ENCODE data around the gene LOXL3. TPM values are rescaled to one million over a fixed set of nuclear protein-coding genes. Genes with fewer than 3 reads are reported as not detected.

LOXL3 gene
- total RNA-seq, 3 donors from 2014 or later (not counting 1 experiment from before 2014, with no cell fraction given), result 0.43 to 2.0 (median 0.93) TPM

- peak overlapping the region; percentile 2 to 19 for H3K27ac Mint-ChIP-seq
- intact Hi-C loops (cut with micrococcal nuclease), result no loop called here
- Histone ChIP-seq H3K4me3 (ENCODE audit: low read length) (no peak overlapping the region), H3K27ac (ENCODE audit: low read length) (no peak overlapping the region), H3K36me3 (ENCODE audit: control insufficient read depth, insufficient read depth, low read length) (peaks cover 6% of the 10 kb centered on the region), H3K9me3 (ENCODE audit: control insufficient read depth, insufficient read depth, low read length) (no peaks in the 10 kb centered on the region), H3K27me3 (ENCODE audit: control insufficient read depth, insufficient read depth, low read length) (peaks cover 21% of the 10 kb centered on the region), H3K4me1 (ENCODE audit: control insufficient read depth, insufficient read depth, low read length) (peaks cover 38% of the 10 kb centered on the region)
- H3K36me3 Mint-ChIP-seq, result no peaks in the 10 kb centered on the region
- H3K27me3 Mint-ChIP-seq (ENCODE audit: low read depth in 2 of 2), result peaks cover 35 to 41% of the 10 kb centered on the region in 2 donors
- 67% methylated on average over 21 of the region's 21 CpGs for WGBS (ENCODE audit: insufficient coverage)
- no peak for TF ChIP-seq CTCF (IDR thresholded peaks at IDR 0.05)
- H3K4me1 Mint-ChIP-seq, result peaks cover 11 to 36% of the 10 kb centered on the region in 2 donors
- ATAC-seq (no peak), DNase-seq (no peak)
- no peaks in the 10 kb centered on the region for H3K9me3 Mint-ChIP-seq
- peak overlapping the region; percentile 61 for H3K4me3 Mint-ChIP-seq
These were observed 1.5 kb downstream of the LOXL3 start for GRCh38 chr2:74551942-74552913.

GRCh38 chr2:74551530-74551929 lies 2.2 kb downstream of the LOXL3 start:
- no peak for DNase-seq
- Mint-ChIP-seq H3K27ac (no peak overlapping the region), H3K36me3 (no peaks in the 10 kb centered on the region), H3K27me3 (ENCODE audit: low read depth in 2 of 2) (peaks cover 37 to 45% of the 10 kb centered on the region in 2 donors), H3K4me1 (peaks cover 11 to 30% of the 10 kb centered on the region in 2 donors), H3K4me3 (no peak overlapping the region), H3K9me3 (no peaks in the 10 kb centered on the region)
- H3K4me1 ChIP-seq (ENCODE audit: control insufficient read depth, insufficient read depth, low read length), result peaks cover 38% of the 10 kb centered on the region
- H3K4me3 ChIP-seq (ENCODE audit: low read length), result no peak overlapping the region
- H3K27me3 ChIP-seq (ENCODE audit: control insufficient read depth, insufficient read depth, low read length), result peaks cover 23% of the 10 kb centered on the region
- no peak overlapping the region for H3K27ac ChIP-seq (ENCODE audit: low read length)
- no peak for TF ChIP-seq CTCF (IDR thresholded peaks at IDR 0.05)
- H3K36me3 ChIP-seq (ENCODE audit: control insufficient read depth, insufficient read depth, low read length), result peaks cover 3% of the 10 kb centered on the region
- H3K9me3 ChIP-seq (ENCODE audit: control insufficient read depth, insufficient read depth, low read length), result no peaks in the 10 kb centered on the region
- intact Hi-C loops (cut with micrococcal nuclease), result no loop called here
- ATAC-seq, result no peak

GRCh38 chr2:74550231-74550630 lies 3.5 kb downstream of the LOXL3 start:
- DNase-seq, result no peak
- Histone ChIP-seq H3K9me3 (ENCODE audit: control insufficient read depth, insufficient read depth, low read length) (no peaks in the 10 kb centered on the region), H3K4me3 (ENCODE audit: low read length) (no peak overlapping the region), H3K27me3 (ENCODE audit: control insufficient read depth, insufficient read depth, low read length) (peaks cover 23% of the 10 kb centered on the region), H3K36me3 (ENCODE audit: control insufficient read depth, insufficient read depth, low read length) (no peaks in the 10 kb centered on the region), H3K4me1 (ENCODE audit: control insufficient read depth, insufficient read depth, low read length) (peaks cover 27% of the 10 kb centered on the region), H3K27ac (ENCODE audit: low read length) (no peak overlapping the region)
- peaks cover 45% of the 10 kb centered on the region in 2 donors for H3K27me3 Mint-ChIP-seq (ENCODE audit: low read depth in 2 of 2)
- H3K4me3 Mint-ChIP-seq, result no peak overlapping the region
- H3K9me3 Mint-ChIP-seq, result no peaks in the 10 kb centered on the region
- no peak overlapping the region for H3K27ac Mint-ChIP-seq
- H3K4me1 Mint-ChIP-seq, result peaks cover 8 to 17% of the 10 kb centered on the region in 2 donors
- no peak for TF ChIP-seq CTCF (IDR thresholded peaks at IDR 0.05)
- intact Hi-C loops (cut with micrococcal nuclease), result no loop called here
- H3K36me3 Mint-ChIP-seq, result no peaks in the 10 kb centered on the region
- WGBS (ENCODE audit: insufficient coverage), result 95% methylated on average over 7 of the region's 7 CpGs
- no peak for ATAC-seq

All from natural killer cell (primary cell).